NCI-H1417 (cell line): ENCODE results near the gene CYSLTR2.
A peak's percentile ranks its signal among the peaks of the same experiment; 100 is the strongest.

Source experiments
- DNase-seq, 3 experiments: peaks; one replicate each; lab custom pipeline; 2025; lab: John Stamatoyannopoulos, UW

Gene CYSLTR2

GRCh38 chr13:48653472-48653939, at the start of gene CYSLTR2:
CYSLTR2 (plus strand) TSS chr13:48653929; CDS start chr13:48706818, 52,889 bp downstream.
- peak; percentile 13 to 24 (median 20) for DNase-seq

- no peak for DNase-seq
Observed at GRCh38 chr13:48615049-48615448, 38.7 kb upstream of the CYSLTR2 start.

- no peak for DNase-seq
Observed at GRCh38 chr13:48618937-48619336, 34.8 kb upstream of the CYSLTR2 start.

- DNase-seq = no peak
Observed at GRCh38 chr13:48621056-48621455, 32.7 kb upstream of the CYSLTR2 start.

- no peak for DNase-seq
Observed at GRCh38 chr13:48624016-48624415, 29.7 kb upstream of the CYSLTR2 start.

GRCh38 chr13:48624858-48625257, 28.9 kb upstream of the CYSLTR2 start:
- no peak for DNase-seq

GRCh38 chr13:48625413-48626076, 28.2 kb upstream of the CYSLTR2 start:
- DNase-seq = no peak

GRCh38 chr13:48626077-48626449, 27.7 kb upstream of the CYSLTR2 start:
- no peak for DNase-seq

GRCh38 chr13:48626726-48627451, 26.8 kb upstream of the CYSLTR2 start:
- no peak for DNase-seq

- DNase-seq = no peak
Observed at GRCh38 chr13:48629277-48629676, 24.5 kb upstream of the CYSLTR2 start.

GRCh38 chr13:48630291-48630690, 23.4 kb upstream of the CYSLTR2 start:
- no peak for DNase-seq

- no peak for DNase-seq
Observed at GRCh38 chr13:48630773-48631172, 23.0 kb upstream of the CYSLTR2 start.

GRCh38 chr13:48631441-48631840, 22.3 kb upstream of the CYSLTR2 start:
- DNase-seq = no peak

- no peak for DNase-seq
Observed at GRCh38 chr13:48633700-48634099, 20.0 kb upstream of the CYSLTR2 start.

GRCh38 chr13:48634636-48635035, 19.1 kb upstream of the CYSLTR2 start:
- no peak for DNase-seq

GRCh38 chr13:48635478-48635877, 18.3 kb upstream of the CYSLTR2 start:
- DNase-seq = no peak

- DNase-seq = no peak
Observed at GRCh38 chr13:48636550-48636949, 17.2 kb upstream of the CYSLTR2 start.

GRCh38 chr13:48637601-48638000, 16.1 kb upstream of the CYSLTR2 start:
- no peak for DNase-seq

- DNase-seq = no peak
Observed at GRCh38 chr13:48640767-48641166, 13.0 kb upstream of the CYSLTR2 start.

GRCh38 chr13:48641404-48641803, 12.3 kb upstream of the CYSLTR2 start:
- no peak for DNase-seq

- DNase-seq = no peak
Observed at GRCh38 chr13:48642061-48642460, 11.7 kb upstream of the CYSLTR2 start.

- DNase-seq = no peak
Observed at GRCh38 chr13:48643159-48643558, 10.6 kb upstream of the CYSLTR2 start.

GRCh38 chr13:48644141-48644540, 9.6 kb upstream of the CYSLTR2 start:
- DNase-seq = no peak

GRCh38 chr13:48644951-48645350, 8.8 kb upstream of the CYSLTR2 start:
- no peak for DNase-seq
